HG02571 (cell line): ENCODE results near the gene RNF19B.

Source experiments
- ATAC-seq: cut with Tn5 transposase; IDR thresholded peaks from one replicate; pipeline ENCODE4 v1.9.1; 2021; ENCODE audit warnings: mild to moderate bottlenecking, moderate library complexity; ENCODE audit not compliant: unreplicated experiment

Gene RNF19B

GRCh38 chr1:32902535-32902920, 62.1 kb downstream of the RNF19B start:
- no peak for ATAC-seq

GRCh38 chr1:32901823-32902534, 62.6 kb downstream of the RNF19B start:
- ATAC-seq, result no peak

- no peak for ATAC-seq
Observed at GRCh38 chr1:32900956-32901822, 63.4 kb downstream of the RNF19B start, which contains the start of gene TMEM54. TMEM54 (minus strand) TSS chr1:32901389; CDS start chr1:32901238, 151 bp downstream.

GRCh38 chr1:32900371-32900955, 64.1 kb downstream of the RNF19B start:
- ATAC-seq, result no peak

GRCh38 chr1:32899586-32900296, 64.9 kb downstream of the RNF19B start:
- no peak for ATAC-seq

GRCh38 chr1:32898958-32899357, 65.7 kb downstream of the RNF19B start:
- no peak for ATAC-seq

- ATAC-seq, result no peak
Observed at GRCh38 chr1:32898056-32898455, 66.6 kb downstream of the RNF19B start.

GRCh38 chr1:32897082-32898049, 67.2 kb downstream of the RNF19B start:
- no peak for ATAC-seq

- ATAC-seq, result no peak
Observed at GRCh38 chr1:32896451-32896850, 68.2 kb downstream of the RNF19B start.

GRCh38 chr1:32895325-32896215, 69.0 kb downstream of the RNF19B start:
- no peak for ATAC-seq

- no peak for ATAC-seq
Observed at GRCh38 chr1:32894681-32895080, 69.9 kb downstream of the RNF19B start.

GRCh38 chr1:32894019-32894600, 70.5 kb downstream of the RNF19B start:
- no peak for ATAC-seq

- no peak for ATAC-seq
Observed at GRCh38 chr1:32893198-32894018, 71.2 kb downstream of the RNF19B start.

GRCh38 chr1:32892368-32893197, 72.0 kb downstream of the RNF19B start:
- no peak for ATAC-seq

GRCh38 chr1:32891630-32892029, 73.0 kb downstream of the RNF19B start:
- no peak for ATAC-seq

GRCh38 chr1:32891241-32891570, 73.4 kb downstream of the RNF19B start:
- no peak for ATAC-seq
